Muscle of leg (tissue), 11 donors: ENCODE results near the gene SUCLG2. TPM values are rescaled to one million over a fixed set of nuclear protein-coding genes. Genes with fewer than 3 reads are reported as not detected.

Experiments
- DNase-seq: peaks from one replicate; pipeline ENCODE4 v3.0.0; 2013
- H3K27ac ChIP-seq: one replicate; pipeline ENCODE4 v1.5.1; 2013; ENCODE audit warnings: mild to moderate bottlenecking, low read length, control low read depth
- H3K27me3 ChIP-seq: one replicate; pipeline ENCODE4 v1.6.1; 2013; ENCODE audit warnings: low read length; ENCODE audit not compliant: control insufficient read depth, insufficient read depth
- H3K36me3 ChIP-seq: one replicate; pipeline ENCODE4 v1.6.1; 2013; ENCODE audit warnings: low read length; ENCODE audit not compliant: control insufficient read depth, insufficient read depth
- H3K4me1 ChIP-seq: one replicate; pipeline ENCODE4 v1.6.1; 2013; ENCODE audit warnings: low read length; ENCODE audit not compliant: control insufficient read depth, insufficient read depth
- H3K4me3 ChIP-seq: one replicate; pipeline ENCODE4 v1.5.1; 2013; ENCODE audit warnings: low read length, control low read depth
- H3K9me3 ChIP-seq: replicated peaks from 2 replicates; pipeline ENCODE4 v1.6.1; 2013; ENCODE audit warnings: low read depth, low read length; ENCODE audit not compliant: control insufficient read depth
- WGBS: methylation state at CpG from one replicate; pipeline ENCODE4 v1.1.5; 2013; ENCODE audit warnings: missing lambda C conversion rate; ENCODE audit not compliant: insufficient coverage; 5-methylcytosine and 5-hydroxymethylcytosine counted together
- polyA plus RNA-seq, 8 donors: library from polyadenylated mRNA; unstranded; fragments of 120-200 nt; gene quantifications; one replicate each; pipeline versions ENCODE4 v1.2.1 to v1.2.3, GENCODE V29; 2013; ENCODE audit warnings: inconsistent platforms in 1 of 8, low replicate concordance in 1 of 8; ENCODE audit not compliant: insufficient read length in 8 of 8, insufficient read depth in 1 of 8
- total RNA-seq: library from RNA; stranded (reverse); fragments of 120-200 nt; gene quantifications from one replicate; pipeline ENCODE4 v1.2.4, GENCODE V29; 2013

The SUCLG2 gene
- total and polyA plus RNA-seq, 9 donors: 23.1 to 38.9 (median 32.3) TPM

DNA sequence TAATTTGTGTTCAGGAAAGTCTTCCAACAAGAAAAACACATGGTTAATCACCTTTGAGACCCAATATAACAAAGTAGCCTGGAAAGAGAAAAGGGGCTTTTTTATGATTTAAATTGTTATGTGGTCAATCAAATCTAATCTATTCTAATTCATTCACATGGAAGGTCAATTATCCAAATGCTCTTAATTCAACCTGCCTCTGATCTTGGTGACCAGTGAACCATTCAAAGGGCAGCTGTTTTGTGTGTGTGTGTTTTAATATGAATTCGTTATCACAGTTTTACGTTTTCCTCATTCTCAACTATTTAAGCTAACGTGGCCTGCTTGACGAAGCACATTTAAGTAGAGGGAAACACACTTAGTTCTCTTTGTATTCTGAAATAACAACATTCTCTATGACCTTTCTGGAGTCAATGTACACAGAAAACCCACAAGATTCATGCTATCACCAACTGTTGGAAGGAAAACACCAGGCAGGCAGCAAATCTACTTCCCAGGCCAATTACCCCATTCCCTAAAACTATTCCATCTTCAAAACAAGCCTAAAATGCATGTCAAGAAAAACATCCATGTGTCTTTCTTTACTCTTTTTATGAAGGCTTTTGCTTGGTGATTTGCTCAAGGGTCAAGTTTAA, 195.4 kb downstream of the SUCLG2 start:
- Histone ChIP-seq H3K27ac (no peak overlapping the region), H3K4me1 (peaks cover 4% of the 10 kb centered on the region), H3K27me3 (no peaks in the 10 kb centered on the region), H3K9me3 (no peaks in the 10 kb centered on the region), H3K4me3 (no peak overlapping the region), H3K36me3 (no peaks in the 10 kb centered on the region)
- DNase-seq: no peak
- WGBS: no CpG with 5 or more reads among the region's 4 CpGs

- 90% methylated on average over 2 of the region's 5 CpGs for WGBS
- Histone ChIP-seq H3K27me3 (no peaks in the 10 kb centered on the region), H3K27ac (no peak overlapping the region), H3K4me1 (peaks cover 4% of the 10 kb centered on the region), H3K36me3 (no peaks in the 10 kb centered on the region), H3K4me3 (no peak overlapping the region), H3K9me3 (no peaks in the 10 kb centered on the region)
- DNase-seq: no peak
Measured at GRCh38 chr3:67458408-67458807, 196.0 kb downstream of the SUCLG2 start.

DNA sequence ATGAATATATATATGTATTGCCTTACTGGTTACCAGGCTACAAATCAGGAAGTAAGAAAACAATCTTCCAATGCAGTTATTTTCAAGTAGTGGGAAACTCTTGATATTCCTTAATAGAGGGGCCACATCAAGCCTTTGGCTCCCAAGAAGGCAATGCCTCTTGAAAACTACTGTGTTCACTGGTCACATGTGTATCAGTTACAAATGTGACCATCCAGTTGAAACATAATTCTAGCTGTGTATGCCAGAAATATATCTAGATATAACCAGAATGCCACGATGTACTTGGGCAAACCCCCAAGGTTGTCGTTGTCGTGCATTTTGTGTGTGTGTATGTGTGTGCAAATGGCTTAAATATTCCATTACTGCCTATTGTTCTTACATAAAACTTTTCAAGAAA, 200.8 kb downstream of the SUCLG2 start:
- no peaks in the 10 kb centered on the region for H3K36me3 ChIP-seq
- no peaks in the 10 kb centered on the region for H3K4me1 ChIP-seq
- no peak overlapping the region for H3K4me3 ChIP-seq
- H3K9me3 ChIP-seq: no peaks in the 10 kb centered on the region
- no peak overlapping the region for H3K27ac ChIP-seq
- no peak for DNase-seq
- H3K27me3 ChIP-seq: no peaks in the 10 kb centered on the region
- no CpG with 5 or more reads among the region's 3 CpGs for WGBS

- H3K27ac ChIP-seq: no peak overlapping the region
- no peak overlapping the region for H3K4me3 ChIP-seq
- no peaks in the 10 kb centered on the region for H3K9me3 ChIP-seq
- no peaks in the 10 kb centered on the region for H3K27me3 ChIP-seq
- no peaks in the 10 kb centered on the region for H3K36me3 ChIP-seq
- no CpG with 5 or more reads among the region's 4 CpGs for WGBS
- H3K4me1 ChIP-seq: no peaks in the 10 kb centered on the region
- DNase-seq: peak; percentile 21
Measured at GRCh38 chr3:67450153-67450552, 204.3 kb downstream of the SUCLG2 start.

DNA sequence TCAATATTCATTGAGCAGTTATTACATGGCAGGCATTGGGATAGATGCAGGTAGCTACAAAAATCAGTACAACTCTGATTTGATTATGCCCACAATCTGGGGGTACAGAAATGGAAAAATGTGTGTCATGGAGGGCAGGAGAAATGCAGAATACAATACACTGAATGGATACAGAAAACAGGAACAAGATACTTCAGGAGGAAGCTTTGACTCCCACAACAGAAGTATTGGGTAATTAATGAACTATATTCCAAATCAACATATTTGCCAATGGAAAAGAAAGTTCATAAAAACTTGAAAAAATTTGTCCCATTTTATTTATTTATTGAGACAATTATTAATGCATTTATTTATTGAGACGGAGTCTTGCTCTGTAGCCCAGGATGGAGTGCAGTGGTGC, 207.0 kb downstream of the SUCLG2 start:
- Histone ChIP-seq H3K36me3 (no peaks in the 10 kb centered on the region), H3K4me3 (no peak overlapping the region), H3K27me3 (no peaks in the 10 kb centered on the region), H3K4me1 (no peaks in the 10 kb centered on the region), H3K9me3 (no peaks in the 10 kb centered on the region), H3K27ac (no peak overlapping the region)
- DNase-seq: no peak
- WGBS: no CpG with 5 or more reads among the region's 1 CpG

DNA sequence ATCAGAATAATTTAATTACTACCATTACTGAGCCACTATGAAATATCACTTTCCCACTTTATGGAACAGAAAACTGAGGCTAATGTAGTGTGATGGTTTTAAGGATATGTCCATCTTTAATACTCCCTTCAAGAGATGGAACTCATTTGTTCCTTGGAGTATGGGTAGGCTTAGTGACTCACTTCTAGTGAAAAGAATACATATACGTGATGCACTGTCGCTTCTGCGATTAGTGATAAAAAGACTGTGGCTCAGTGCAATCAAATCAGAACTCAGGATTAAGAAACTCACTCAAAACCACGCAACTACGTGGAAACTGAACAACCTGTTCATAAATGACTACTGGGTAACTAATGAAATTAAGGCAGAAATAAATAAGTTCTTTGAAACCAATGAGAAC, 216.6 kb downstream of the SUCLG2 start:
- WGBS: 100% methylated on average over 2 of the region's 5 CpGs
- no peak for DNase-seq
- Histone ChIP-seq H3K4me3 (no peak overlapping the region), H3K4me1 (no peaks in the 10 kb centered on the region), H3K9me3 (no peaks in the 10 kb centered on the region), H3K27ac (no peak overlapping the region), H3K36me3 (no peaks in the 10 kb centered on the region), H3K27me3 (no peaks in the 10 kb centered on the region)

DNA sequence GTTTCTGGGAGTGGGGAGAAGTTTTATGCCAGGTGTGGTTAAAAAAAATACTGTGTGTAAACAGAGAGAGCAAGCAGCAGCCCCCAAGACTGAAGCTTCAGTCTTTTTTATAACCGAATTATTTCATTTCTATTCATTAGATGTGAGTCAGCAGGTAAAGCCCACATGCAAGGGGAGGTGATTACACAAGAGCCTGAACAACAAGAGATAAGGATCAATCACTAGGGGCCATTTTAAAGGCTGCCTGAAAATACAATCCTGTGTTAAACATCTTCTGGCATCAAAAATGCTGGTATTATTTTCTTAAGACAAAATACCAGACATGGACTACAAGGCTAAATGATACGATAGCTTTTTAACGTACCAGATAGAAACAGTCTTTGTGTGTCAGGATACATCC, 217.3 kb downstream of the SUCLG2 start:
- Histone ChIP-seq H3K36me3 (no peaks in the 10 kb centered on the region), H3K4me1 (no peaks in the 10 kb centered on the region), H3K27ac (no peak overlapping the region), H3K9me3 (no peaks in the 10 kb centered on the region), H3K27me3 (no peaks in the 10 kb centered on the region), H3K4me3 (no peak overlapping the region)
- no peak for DNase-seq
- WGBS: no CpG with 5 or more reads among the region's 3 CpGs

- 92% methylated on average over 4 of the region's 4 CpGs for WGBS
- Histone ChIP-seq H3K9me3 (no peaks in the 10 kb centered on the region), H3K4me1 (no peaks in the 10 kb centered on the region), H3K36me3 (no peaks in the 10 kb centered on the region), H3K27ac (no peak overlapping the region), H3K27me3 (no peaks in the 10 kb centered on the region), H3K4me3 (no peak overlapping the region)
- no peak for DNase-seq
Measured at GRCh38 chr3:67433109-67433508, 221.3 kb downstream of the SUCLG2 start.

DNA sequence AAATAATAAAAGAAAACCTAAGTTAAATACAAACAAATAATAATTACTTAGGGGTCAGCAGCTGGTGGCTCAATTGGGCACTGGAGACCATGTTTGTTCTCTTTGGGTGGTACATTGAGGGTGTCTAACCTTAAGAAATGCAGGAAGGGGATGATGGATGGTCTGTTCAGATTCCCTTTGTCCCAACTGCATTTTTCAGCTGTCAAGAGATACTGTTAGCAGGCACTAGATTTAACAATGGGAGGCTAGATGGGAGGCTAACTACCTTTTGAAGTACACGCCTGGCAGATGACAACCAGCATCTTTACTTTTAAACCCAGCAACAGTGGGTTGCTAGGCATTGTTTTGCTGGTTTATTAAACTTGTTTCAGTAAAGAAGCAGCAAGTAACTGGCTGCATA, 222.5 kb downstream of the SUCLG2 start:
- Histone ChIP-seq H3K36me3 (no peaks in the 10 kb centered on the region), H3K4me3 (no peak overlapping the region), H3K27ac (no peak overlapping the region), H3K4me1 (no peaks in the 10 kb centered on the region), H3K9me3 (no peaks in the 10 kb centered on the region), H3K27me3 (no peaks in the 10 kb centered on the region)
- WGBS: no CpG with 5 or more reads among the region's 1 CpG
- DNase-seq: no peak

DNA sequence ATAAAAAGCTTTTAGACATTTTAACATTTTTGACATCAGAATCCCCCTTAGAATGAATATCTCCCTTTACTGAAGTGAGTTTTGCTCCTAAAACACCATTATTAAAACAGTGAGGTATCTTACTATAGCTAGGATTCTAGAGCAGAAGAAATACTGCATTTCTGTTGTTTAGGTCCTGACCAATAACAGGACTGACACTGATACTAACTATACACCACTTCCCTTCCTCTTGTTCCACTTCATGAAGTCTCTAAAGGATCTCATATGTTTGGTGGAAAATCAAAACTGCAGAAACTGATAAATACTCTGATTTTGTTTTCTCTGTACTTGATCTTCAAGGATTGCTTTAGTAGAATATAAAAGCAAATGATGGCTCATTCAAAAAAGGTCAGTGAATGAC, 230.7 kb downstream of the SUCLG2 start:
- H3K27ac ChIP-seq: no peak overlapping the region
- no peaks in the 10 kb centered on the region for H3K4me1 ChIP-seq
- no peak overlapping the region for H3K4me3 ChIP-seq
- H3K36me3 ChIP-seq: no peaks in the 10 kb centered on the region
- DNase-seq: no peak
- peaks cover 2% of the 10 kb centered on the region for H3K9me3 ChIP-seq
- no peaks in the 10 kb centered on the region for H3K27me3 ChIP-seq

GRCh38 chr3:67421912-67422311, 232.5 kb downstream of the SUCLG2 start:
- no peaks in the 10 kb centered on the region for H3K36me3 ChIP-seq
- WGBS: no CpG with 5 or more reads among the region's 1 CpG
- no peaks in the 10 kb centered on the region for H3K4me1 ChIP-seq
- H3K4me3 ChIP-seq: no peak overlapping the region
- H3K27me3 ChIP-seq: no peaks in the 10 kb centered on the region
- no peak overlapping the region for H3K27ac ChIP-seq
- H3K9me3 ChIP-seq: peaks cover 2% of the 10 kb centered on the region
- no peak for DNase-seq
